Muscle layer of colon (tissue), 2 donors: ENCODE measurements around the gene DYRK1A.

Experiments
- H3K27ac ChIP-seq: one replicate; pipeline ENCODE4 v1.7.0; 2013; ENCODE audit warnings: low read depth, mild to moderate bottlenecking, low read length, moderate library complexity
- H3K27me3 ChIP-seq, 2 donors: one replicate each; pipeline ENCODE4 v1.7.0; 2013; ENCODE audit warnings: low read length in 2 of 2, mild to moderate bottlenecking in 2 of 2; ENCODE audit not compliant: insufficient read depth in 2 of 2, control insufficient read depth in 1 of 2
- H3K36me3 ChIP-seq: one replicate; pipeline ENCODE4 v1.7.0; 2013; ENCODE audit warnings: mild to moderate bottlenecking, low read length; ENCODE audit not compliant: insufficient read depth
- H3K4me1 ChIP-seq: one replicate; pipeline ENCODE4 v1.7.0; 2013; ENCODE audit warnings: mild to moderate bottlenecking, low read length; ENCODE audit not compliant: insufficient read depth
- H3K4me3 ChIP-seq, 2 donors: one replicate each; pipeline ENCODE4 v1.7.0; 2013; ENCODE audit warnings: low read length in 2 of 2, low read depth in 1 of 2, mild to moderate bottlenecking in 1 of 2, moderate library complexity in 1 of 2
- H3K9ac ChIP-seq: one replicate; pipeline ENCODE4 v1.7.0; 2013; ENCODE audit warnings: low read length
- H3K9me3 ChIP-seq: one replicate; pipeline ENCODE4 v1.7.0; 2013; ENCODE audit warnings: mild to moderate bottlenecking, low read length
- donor health status: abdominal sarcoma.
- donor health status: Adenocarcinoma of cecum.

The DYRK1A gene

DNA sequence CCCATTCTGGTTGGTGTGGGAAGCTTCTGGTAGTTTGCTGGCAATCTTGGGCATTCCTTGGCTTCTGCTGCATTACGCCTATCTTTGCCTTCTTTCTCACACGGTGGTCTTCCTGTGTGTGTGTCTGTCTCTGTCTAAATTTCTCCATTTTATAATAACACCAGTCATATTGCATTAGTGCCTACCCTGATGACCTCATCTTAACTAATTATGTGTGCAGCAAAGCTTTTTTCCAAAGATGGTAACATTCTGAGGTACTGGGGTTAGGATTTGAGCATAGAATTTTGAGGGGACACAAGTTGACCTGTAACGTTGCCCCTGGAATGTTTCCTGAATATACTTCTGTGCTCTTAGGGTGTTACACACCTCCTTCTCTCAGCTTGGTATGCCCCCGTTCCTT is 77.1 kb downstream of the DYRK1A start:
- Histone ChIP-seq H3K36me3 (no peaks in the 10 kb centered on the region), H3K9me3 (no peaks in the 10 kb centered on the region), H3K9ac (no peak overlapping the region), H3K27ac (no peak overlapping the region), H3K27me3 (no peaks in the 10 kb centered on the region), H3K4me3 (no peak overlapping the region), H3K4me1 (peaks cover 34% of the 10 kb centered on the region)

- no peaks in the 10 kb centered on the region for H3K27me3 ChIP-seq
- H3K9ac ChIP-seq, result no peak overlapping the region
- no peaks in the 10 kb centered on the region for H3K36me3 ChIP-seq
- no peaks in the 10 kb centered on the region for H3K9me3 ChIP-seq
- H3K27ac ChIP-seq, result no peak overlapping the region
- H3K4me1 ChIP-seq, result peaks cover 34% of the 10 kb centered on the region
- H3K4me3 ChIP-seq, result no peak overlapping the region
These were observed 78.7 kb downstream of the DYRK1A start for GRCh38 chr21:37445228-37445627.

DNA sequence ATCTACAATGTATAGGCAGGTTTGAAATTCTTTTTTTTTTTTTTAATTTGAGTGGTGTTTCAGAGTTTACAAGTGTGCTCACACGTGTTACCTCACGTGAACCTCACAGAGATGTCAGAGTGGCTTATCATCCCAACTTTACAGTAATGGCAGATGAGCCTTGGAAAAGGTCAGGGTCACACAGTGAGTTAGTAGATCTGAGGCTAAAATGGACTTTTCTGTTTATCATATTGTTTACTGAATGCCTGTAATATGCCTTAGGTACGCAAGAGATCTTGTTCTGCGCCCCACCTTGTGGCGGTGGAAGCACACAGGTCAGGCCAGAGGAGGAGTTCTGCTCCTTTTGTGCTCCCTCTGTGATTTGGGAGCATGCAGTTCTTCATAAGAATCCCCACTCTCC is 80.0 kb downstream of the DYRK1A start:
- H3K9ac ChIP-seq, result no peak overlapping the region
- no peaks in the 10 kb centered on the region for H3K27me3 ChIP-seq
- no peaks in the 10 kb centered on the region for H3K9me3 ChIP-seq
- H3K4me1 ChIP-seq, result peaks cover 39% of the 10 kb centered on the region
- H3K4me3 ChIP-seq, result no peak overlapping the region
- no peaks in the 10 kb centered on the region for H3K36me3 ChIP-seq
- H3K27ac ChIP-seq, result no peak overlapping the region

DNA sequence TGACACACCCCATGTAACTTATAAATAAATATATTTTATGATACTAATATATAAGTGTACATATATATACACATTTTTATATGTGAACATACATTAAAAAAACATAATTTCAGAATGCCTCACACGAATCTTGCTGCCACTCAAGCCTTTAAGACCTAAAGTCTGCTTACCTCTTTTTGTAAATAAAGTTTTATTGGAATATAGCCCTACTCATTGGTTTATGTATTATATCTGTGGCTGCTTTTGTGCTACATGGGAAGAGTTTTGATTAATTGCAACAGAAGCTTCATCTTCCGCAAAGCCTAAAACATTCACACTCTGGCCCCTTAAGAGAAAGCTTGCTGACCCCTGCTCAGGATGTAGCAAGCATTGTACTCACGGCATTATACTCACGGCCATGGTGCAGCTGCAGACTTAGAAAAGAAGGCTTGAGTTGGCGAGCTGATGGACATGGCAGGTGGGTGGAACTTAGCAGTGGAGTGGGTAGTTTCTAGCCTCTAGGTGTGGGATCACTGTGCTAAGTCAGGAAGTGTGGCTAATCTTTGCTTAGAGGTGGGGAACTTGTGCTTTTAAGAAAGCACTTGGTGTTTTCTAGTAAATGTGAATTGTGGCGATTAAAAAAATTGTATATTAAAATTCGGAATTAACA is 80.8 kb downstream of the DYRK1A start:
- no peaks in the 10 kb centered on the region for H3K27me3 ChIP-seq
- H3K4me1 ChIP-seq, result peaks cover 41% of the 10 kb centered on the region
- H3K27ac ChIP-seq, result no peak overlapping the region
- no peaks in the 10 kb centered on the region for H3K9me3 ChIP-seq
- no peaks in the 10 kb centered on the region for H3K36me3 ChIP-seq
- no peak overlapping the region for H3K9ac ChIP-seq
- no peak overlapping the region for H3K4me3 ChIP-seq

DNA sequence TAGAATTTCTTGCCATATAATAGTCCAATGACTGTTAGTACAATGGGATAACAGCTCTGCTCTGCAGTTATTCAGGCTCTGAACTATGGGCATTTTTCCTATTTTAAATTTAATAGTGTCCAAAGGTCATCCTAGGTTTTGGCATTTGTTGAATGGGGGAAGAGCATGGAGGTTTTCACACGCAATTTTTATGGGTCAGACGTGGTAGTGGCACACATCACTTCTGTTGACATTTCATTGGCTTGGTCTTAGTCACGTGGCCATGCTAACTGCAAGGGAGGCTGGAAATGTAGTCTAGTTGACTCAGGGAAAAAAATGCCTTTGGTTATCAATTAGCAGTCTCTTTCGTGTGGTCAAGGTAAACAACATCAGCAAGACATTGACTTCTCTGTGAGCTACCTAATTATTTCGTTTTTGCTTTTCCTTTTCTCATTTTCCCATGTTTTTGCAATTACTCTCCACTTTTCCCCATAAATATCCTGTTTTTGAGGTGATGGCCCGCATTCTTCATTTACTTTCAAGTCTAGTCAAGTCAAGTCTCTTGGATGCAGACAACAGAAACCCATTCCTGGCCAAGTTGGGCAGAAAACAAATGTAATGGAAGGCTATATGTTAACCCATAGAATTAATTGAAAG is 82.8 kb downstream of the DYRK1A start:
- no peak overlapping the region for H3K9ac ChIP-seq
- no peaks in the 10 kb centered on the region for H3K9me3 ChIP-seq
- H3K27ac ChIP-seq, result no peak overlapping the region
- no peaks in the 10 kb centered on the region for H3K36me3 ChIP-seq
- no peaks in the 10 kb centered on the region for H3K27me3 ChIP-seq
- peaks cover 49% of the 10 kb centered on the region for H3K4me1 ChIP-seq
- H3K4me3 ChIP-seq, result no peak overlapping the region

DNA sequence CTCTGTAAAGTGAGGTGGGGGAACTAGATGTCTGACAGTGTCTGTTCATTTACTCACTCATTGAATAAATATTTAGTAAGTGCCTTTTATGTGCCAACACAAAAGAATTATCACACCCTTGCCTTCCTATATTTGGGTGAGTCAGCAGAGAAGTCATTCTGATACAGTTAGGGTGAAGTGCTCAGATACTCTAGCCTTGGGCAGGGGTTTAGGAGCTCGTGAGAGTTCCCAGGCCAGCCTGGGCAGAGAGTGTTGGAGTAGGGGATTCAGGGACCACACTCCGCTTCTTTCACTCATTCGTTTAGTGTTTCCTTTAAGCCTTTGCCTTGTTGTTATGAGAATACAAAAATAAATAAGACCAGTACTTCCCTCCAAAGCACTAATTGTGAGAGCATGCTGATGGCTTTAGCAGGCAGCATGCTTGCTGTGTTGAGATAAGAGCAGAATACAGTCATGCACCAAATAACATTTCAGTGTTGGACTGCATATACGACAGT is 83.9 kb downstream of the DYRK1A start:
- Histone ChIP-seq H3K4me1 (peaks cover 49% of the 10 kb centered on the region), H3K27me3 (no peaks in the 10 kb centered on the region), H3K9me3 (no peaks in the 10 kb centered on the region), H3K9ac (no peak overlapping the region), H3K4me3 (no peak overlapping the region), H3K36me3 (no peaks in the 10 kb centered on the region), H3K27ac (no peak overlapping the region)

- Histone ChIP-seq H3K36me3 (no peaks in the 10 kb centered on the region), H3K27ac (no peak overlapping the region), H3K9me3 (no peaks in the 10 kb centered on the region), H3K27me3 (no peaks in the 10 kb centered on the region), H3K4me1 (peaks cover 49% of the 10 kb centered on the region), H3K4me3 (no peak overlapping the region), H3K9ac (no peak overlapping the region)
These were observed 84.9 kb downstream of the DYRK1A start for GRCh38 chr21:37451446-37451845.

DNA sequence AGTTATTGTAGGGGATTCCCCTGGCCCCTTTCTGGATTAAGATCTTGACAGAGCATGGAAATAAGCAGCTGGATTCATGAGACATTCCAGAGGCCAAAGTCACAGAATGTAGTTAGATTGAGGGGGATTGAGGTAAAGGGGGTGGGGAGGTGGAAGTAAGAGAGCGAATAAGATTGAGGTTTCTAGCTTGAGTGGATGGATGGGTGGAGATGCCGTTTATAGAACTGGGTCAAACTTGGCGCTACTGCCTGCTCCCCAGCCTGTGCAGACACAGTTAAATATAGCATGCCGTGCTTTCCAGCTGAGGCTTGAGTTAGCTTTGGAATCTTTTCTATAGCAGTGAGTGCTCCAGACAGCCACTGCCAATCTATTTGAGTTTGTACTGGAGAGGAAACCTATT is 85.7 kb downstream of the DYRK1A start:
- no peaks in the 10 kb centered on the region for H3K27me3 ChIP-seq
- no peaks in the 10 kb centered on the region for H3K9me3 ChIP-seq
- H3K4me1 ChIP-seq, result peaks cover 47% of the 10 kb centered on the region
- no peaks in the 10 kb centered on the region for H3K36me3 ChIP-seq
- H3K9ac ChIP-seq, result no peak overlapping the region
- H3K27ac ChIP-seq, result no peak overlapping the region
- no peak overlapping the region for H3K4me3 ChIP-seq

GRCh38 chr21:37453350-37453749 is 86.8 kb downstream of the DYRK1A start:
- Histone ChIP-seq H3K9me3 (no peaks in the 10 kb centered on the region), H3K4me1 (peaks cover 57% of the 10 kb centered on the region), H3K36me3 (no peaks in the 10 kb centered on the region), H3K27ac (no peak overlapping the region), H3K9ac (no peak overlapping the region), H3K27me3 (no peaks in the 10 kb centered on the region), H3K4me3 (no peak overlapping the region)

DNA sequence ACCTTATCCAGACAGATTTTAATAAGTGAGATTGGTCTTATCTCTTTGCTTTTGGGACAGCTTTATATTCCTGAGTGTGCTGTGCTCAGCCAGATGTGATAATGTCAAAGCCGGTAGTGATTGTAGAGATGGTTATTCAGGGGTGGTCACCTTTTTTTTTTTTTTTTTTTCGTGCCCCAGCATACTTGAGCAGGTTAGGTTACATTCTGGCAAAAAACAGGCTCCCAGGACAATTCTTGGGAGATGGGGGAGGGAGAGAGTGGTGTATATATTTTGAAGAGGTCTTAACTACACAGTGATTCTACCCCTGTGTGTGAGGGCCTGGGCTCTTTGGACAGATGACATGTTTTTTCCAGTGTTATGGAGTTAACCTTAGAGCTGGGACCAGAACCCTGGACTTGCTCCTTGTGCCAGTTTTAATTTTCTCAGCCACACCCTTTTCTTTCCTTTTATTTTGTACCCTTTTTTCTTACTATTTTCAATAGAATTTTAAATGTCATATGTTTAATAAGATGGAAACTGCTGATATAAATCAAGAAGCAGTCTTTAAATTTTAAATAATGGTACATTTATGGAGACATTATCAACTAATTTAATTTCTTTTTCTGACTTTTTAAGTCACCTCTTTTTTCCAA is 88.4 kb downstream of the DYRK1A start:
- Histone ChIP-seq H3K9me3 (no peaks in the 10 kb centered on the region), H3K4me1 (peaks cover 72% of the 10 kb centered on the region), H3K27ac (no peak overlapping the region)

GRCh38 chr21:37455504-37455911 is 88.9 kb downstream of the DYRK1A start:
- Histone ChIP-seq H3K36me3 (no peaks in the 10 kb centered on the region), H3K27me3 (no peaks in the 10 kb centered on the region), H3K4me1 (peaks cover 76% of the 10 kb centered on the region), H3K9ac (no peak overlapping the region), H3K4me3 (no peak overlapping the region), H3K9me3 (no peaks in the 10 kb centered on the region), H3K27ac (no peak overlapping the region)

More for the DNA sequence above, 88.4 kb downstream of the DYRK1A start:
- H3K36me3 ChIP-seq, result no peaks in the 10 kb centered on the region
- no peak overlapping the region for H3K9ac ChIP-seq
- H3K27me3 ChIP-seq, result no peaks in the 10 kb centered on the region
- H3K4me3 ChIP-seq, result no peak overlapping the region
